GM18520 (cell line): ENCODE results near the gene RASSF1.

ENCODE experiments used
- ATAC-seq: cut with Tn5 transposase; IDR thresholded peaks from one replicate; pipeline ENCODE4 v1.9.1; 2021; ENCODE audit not compliant: unreplicated experiment

The RASSF1 gene

DNA sequence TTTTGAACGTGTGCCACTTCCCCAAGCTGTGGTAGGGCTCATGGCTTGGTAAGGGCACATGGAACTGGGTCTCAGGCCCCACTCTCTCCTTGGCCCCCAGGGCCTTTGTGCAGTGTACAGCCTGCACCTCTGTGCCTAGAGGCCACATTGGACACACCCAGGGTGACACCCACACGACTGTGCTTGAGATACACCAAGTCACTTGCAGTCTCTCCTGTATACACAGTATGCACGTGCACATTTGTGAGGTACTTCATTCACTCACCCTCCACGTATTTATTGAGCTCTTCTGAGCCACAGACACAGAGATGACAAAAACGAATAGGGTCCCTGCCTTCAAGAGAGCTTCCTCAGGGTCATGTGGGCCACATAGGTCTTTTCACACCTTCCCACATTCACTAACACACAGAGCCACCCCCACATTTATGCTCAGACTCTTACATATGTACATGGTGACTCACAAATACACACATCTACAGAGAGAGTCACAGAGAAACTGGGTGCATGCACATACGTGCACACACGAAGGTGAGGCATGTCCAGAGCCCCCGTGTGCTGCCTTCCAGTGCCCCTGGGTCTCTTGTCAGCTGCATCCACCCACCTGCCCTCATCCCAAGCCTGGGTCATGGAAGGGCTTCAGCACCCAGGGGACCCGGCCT is 28.5 kb upstream of the RASSF1 start:
- no peak for ATAC-seq

DNA sequence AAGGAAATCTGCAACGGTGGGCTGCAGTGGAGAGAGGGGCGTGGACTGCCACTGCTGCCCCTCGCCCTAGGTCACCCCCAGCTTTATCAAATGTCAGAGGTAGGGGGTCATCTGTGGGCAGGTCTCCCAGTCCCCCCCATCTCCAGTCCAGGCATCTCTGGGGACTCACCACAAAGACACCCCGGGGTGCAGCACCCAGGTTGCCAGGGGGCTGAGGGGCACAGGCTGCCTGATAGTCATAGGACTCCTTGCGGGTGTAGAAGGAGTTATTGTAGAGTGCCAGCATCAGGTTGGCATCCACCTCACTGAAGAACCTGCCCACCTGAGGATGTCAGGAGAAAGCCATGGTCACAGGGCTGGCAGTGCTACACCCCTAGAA is 25.2 kb upstream of the RASSF1 start:
- no peak for ATAC-seq

GRCh38 chr3:50365080-50365841 is 24.6 kb upstream of the RASSF1 start:
- peak; percentile 76 for ATAC-seq

GRCh38 chr3:50364573-50365079 is 24.0 kb upstream of the RASSF1 start:
- no peak for ATAC-seq

DNA sequence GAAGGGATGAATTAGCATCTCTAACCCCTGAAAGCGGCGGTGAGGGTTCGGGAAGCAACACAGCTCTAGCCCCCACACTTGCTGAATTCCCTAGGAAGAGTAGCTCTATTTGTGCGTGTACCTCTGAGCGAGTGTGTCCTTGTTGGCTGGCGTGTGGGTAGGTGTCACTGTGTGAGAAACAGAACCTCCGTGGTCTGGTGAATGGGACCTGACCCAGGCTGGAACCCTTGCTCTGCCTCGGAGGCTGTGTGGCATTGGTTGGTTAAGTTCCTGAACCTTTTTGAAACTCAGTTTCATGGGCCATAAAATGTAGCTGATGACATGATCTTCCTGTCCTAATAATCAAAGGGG is 19.1 kb upstream of the RASSF1 start:
- no peak for ATAC-seq

DNA sequence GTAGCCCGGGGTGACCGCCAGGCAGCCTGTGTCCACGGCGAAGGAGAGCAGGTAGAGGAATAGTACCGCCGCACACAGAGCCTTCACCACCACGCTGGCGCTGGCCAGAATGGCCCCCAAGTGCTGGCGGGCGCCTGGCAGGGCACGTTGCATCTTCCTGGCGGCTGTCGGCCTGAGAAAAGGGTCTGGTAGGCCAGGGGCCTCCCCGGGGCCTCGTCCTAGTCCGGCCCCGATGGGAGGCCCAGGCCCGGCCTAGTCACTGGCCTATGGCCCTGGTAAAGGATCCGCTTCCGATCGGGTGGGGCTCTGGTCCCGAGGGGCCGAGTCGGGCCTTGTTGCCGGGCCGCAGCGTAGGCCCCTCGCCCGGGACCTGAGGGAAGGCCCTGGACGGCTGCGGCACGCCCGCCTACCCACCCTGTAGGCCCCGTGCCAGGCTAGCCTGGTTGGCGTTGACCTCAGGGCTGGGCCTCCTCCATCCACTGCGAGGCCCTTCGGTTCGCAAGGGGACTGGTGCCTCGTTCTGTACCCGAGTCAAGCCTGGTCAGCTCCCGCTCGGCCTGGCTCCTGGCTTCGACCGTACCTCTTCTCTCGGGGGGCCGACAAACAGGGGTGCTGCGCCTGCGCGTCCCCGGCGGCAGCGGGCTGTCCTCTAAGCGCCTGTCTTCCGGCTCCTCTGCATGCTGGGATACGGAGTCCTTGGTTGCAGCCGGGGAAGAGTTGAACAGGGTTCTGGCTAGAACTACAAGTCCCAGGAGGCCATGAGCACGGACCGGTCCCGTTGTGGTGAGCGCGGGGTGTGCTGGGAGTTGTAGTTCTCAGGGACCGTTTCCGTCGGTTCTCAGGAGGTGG is 18.5 kb upstream of the RASSF1 start, which contains the start of gene TMEM115:
TMEM115 (minus strand) TSS at position 611 of the 849 bp plus-strand sequence; CDS start at position 153, 458 bp downstream.
- ATAC-seq = peak; percentile 99

GRCh38 chr3:50358355-50358910 is 17.8 kb upstream of the RASSF1 start:
- ATAC-seq = no peak

DNA sequence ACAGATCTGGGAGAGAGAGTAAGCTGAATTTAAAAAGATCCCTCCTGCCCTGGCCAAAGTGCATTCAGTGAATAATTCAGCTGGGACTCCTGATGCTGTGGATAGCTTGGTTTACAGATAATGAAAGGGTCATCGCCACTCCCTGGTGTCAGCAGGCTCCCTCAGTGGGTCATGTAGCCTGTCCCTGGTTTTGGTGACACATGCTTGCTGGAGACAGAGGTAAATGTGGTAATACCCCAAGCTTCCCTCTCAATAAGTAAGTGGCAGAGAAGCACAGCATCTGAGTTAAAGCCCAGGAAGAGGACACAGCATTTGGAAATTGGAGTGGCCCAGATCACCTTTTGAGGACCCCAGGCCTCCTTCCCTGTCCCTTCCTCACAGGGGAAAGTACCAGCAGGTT is 16.8 kb upstream of the RASSF1 start:
- no peak for ATAC-seq

DNA sequence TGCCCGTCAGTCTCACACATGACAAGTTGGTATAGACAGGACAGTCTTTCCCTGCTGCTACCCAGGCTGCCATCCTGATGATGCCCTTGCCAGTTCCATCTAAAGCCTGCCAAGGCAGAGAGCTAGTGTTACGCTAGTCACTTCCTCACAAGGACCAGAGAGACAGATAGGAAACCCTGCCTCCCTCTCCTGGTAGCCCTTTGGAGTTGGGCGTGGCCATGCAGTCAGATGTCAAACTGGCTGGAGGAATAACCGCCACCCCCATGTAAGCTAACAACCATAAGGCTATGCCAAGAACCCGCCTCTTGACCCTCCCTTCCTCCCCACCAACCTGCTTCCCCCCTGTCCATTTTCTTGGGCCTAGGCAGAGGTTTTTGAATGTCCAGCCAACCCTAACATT is 15.9 kb upstream of the RASSF1 start:
- no peak for ATAC-seq

DNA sequence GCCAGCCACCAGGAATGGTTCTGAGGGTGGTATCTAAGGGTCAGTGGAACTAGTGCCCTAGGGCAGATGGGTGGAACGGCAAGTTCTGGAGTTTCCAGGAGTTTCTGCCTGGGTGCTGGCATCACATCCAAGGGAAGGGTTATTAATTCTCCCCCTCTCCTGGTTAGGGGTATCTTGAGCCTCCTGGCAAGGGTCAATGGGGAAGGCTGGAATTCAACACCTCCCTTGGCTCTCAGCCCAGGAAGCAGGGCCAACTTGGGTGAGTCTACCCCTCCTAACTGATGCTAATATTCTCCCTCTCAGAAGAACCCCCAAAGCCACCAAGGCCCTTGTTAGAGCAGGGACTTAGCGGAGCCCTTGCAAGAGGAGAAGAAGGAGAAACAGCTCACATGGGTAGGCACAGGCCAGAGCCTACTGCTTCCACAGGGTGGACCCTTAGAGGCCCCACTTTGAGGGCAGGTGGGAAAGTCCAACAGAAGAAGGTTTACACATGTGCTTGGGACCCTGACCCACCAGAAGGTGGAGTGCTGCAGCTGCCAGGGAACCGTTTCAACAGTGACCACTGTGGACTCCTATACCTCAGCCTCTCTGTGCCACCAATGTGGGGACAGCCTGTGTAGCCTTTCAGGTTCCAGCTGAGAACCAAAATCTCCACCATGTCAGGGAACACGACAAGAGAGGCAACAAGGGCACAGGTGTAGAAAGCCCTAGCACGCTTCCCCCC is 15.4 kb upstream of the RASSF1 start:
- no peak for ATAC-seq

DNA sequence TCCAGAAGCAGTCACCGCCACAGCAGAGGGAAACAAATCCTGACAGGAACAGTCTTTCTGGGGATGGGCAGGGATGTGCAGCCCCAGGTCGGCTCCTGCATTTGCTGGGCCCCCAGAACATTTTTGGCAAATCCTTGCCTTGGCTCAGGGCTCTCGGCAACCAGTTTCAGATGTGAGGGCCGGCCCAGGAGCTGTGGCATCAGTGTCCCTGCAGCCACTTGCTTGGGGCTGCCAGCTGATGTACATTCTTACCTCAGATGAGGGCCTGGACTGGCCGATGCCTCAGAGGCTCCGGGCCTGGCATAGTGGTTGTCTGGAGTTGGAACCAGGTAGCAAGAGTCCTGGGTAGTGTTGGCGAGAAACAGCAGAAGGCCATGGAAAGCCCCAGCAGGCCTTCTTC is 14.2 kb upstream of the RASSF1 start:
- no peak for ATAC-seq

DNA sequence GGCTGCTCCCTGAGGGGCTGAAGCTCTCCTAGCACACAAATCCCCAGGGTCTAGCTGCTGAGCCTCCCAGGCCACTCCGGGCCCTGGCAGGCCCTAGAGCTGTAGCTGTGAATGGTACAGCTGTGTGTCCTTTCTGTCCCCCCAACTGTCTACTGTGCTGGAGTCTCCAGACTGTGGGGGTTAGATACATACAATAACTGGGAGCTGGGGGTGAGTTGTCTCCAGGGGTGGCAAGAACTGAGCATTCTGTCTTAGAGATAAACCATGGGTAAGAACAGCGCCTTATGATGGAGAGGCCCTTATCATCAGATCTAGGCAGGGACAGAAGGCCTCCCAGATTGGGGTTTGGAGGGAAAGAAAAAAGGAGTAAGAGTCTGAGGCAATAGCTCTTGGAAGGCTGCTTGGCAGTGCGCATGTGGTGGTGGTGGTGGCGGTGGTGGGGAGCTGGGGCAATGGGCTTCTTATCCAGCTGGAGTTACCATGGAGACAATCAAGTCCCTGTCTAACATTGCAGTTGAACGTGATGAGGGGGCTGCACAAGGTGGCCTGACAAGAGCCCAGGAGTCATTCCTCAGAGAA is 13.6 kb upstream of the RASSF1 start:
- no peak for ATAC-seq

- ATAC-seq = no peak
Observed at GRCh38 chr3:50353245-50354004, 12.8 kb upstream of the RASSF1 start.

DNA sequence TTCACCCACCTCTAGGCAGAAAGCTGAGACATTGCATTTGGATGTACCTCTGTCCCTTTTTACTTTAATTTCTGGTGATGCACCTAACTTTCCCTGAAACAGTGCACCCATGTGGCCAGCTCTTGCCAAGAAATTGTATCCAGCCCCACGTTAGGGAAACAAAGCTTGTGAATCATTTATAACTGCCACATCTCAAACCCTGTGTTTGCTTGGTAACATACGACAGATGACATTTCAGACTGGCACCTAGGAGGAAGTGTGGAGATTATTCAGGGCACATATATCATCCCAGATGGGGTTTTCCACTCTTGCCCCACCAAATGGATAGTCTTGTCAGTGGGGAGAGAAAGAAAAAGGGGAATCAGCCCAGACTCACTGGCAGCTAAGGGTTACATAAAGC is 12.1 kb upstream of the RASSF1 start:
- ATAC-seq = no peak

- ATAC-seq = no peak
Observed at GRCh38 chr3:50351323-50351697, 10.7 kb upstream of the RASSF1 start.

DNA sequence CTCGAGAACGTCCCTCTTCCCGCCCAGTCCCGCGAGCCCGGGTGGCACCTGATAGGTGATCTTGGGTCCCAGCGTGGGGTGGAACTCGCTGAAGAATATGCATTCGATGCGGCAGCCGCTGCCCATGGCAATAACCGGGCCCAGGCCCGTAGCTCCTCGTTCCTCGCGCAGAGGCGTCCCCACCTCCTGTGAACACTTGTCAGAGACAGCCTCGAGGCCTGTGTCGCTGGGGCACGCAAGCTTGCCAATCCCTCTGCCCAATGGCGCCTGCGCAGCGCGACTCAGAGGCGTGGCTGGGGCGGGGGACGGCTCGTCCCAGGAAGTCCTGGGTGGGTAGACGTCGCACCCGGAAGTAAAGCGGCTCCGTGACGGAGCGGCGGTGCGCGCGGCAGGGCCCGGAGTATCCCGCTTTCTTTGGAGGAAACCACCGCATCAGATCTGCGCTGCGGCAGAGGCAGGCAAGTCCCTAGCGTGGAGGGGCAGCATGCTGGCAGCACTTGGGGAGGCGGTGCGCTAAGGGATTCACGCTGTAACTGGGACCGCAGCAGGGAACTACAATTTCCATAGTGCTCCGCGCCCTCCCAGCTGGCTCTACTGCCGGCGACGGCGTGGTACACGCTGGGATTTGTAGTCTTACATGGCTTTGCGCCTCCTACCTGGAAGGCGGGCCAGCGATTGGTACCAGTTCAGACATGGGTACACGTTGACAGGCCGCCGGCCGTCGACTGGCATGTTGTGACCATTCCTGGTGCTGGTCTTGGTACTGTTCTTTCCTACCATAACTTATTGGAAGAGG is 10.1 kb upstream of the RASSF1 start, which contains the start of the genes CYB561D2 and NPRL2:
CYB561D2 (plus strand) TSS at position 336 of the 796 bp plus-strand sequence. CDS start 572 bp downstream, outside the sequence.
NPRL2 (minus strand) TSS at position 249 of the 796 bp plus-strand sequence; CDS start at position 126, 123 bp downstream.
- ATAC-seq = peak; percentile 77

- no peak for ATAC-seq
Observed at GRCh38 chr3:50350213-50350526, 9.5 kb upstream of the RASSF1 start.

DNA sequence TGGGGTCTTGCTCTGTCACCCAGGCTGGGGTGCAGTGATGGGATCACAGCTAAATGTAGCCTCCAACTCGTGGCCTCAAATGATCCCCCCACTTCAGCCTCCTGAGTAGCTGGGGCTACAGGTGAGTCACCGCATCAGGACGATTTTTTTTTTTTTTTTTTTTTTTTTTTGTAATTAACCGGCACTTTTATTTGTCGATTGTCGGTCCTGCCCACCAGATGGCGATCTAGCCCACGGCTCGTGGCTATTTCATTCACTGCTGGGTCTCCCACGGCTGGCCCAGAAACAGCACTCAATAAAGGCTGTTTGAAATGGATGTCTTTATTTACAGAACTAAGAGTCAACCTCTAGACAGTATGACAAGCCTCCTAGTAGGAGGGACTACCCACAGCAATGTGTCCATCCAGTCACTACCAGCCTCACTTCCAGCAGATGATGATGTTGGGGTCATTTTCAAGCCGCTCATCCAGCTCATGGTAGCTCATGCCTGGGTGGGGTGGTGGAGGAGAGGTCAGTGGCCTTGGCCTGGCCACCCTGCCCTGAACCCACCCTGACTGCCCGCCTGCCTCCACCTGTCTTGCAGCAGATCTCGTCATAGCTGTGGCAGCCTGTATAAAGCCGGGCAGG is 6.7 kb upstream of the RASSF1 start:
- ATAC-seq = no peak
